Uterus (tissue), 2 donors: Measurements from ENCODE around the gene HCK.

Experiments used
- CTCF ChIP-seq, 4 experiments: fragments of 200-600 bp in 2 of 4; fragments of 450-650 bp in 2 of 4; sonication (generic) in 2 of 4; IDR thresholded peaks; one replicate each; pipeline ENCODE4 v1.5.1; 2016 to 2019; ENCODE audit warnings: antibody characterized with exemption in 4 of 4, mild to moderate bottlenecking in 2 of 4, moderate library complexity in 1 of 4
- POLR2A ChIP-seq, 2 donors: fragments of 450-650 bp; IDR thresholded peaks; one replicate each; pipeline ENCODE4 v1.6.1; 2016; ENCODE audit warnings: antibody characterized with exemption in 2 of 2, mild to moderate bottlenecking in 1 of 2, moderate library complexity in 1 of 2

GRCh38 chr20:32006841-32007786, 44.9 kb upstream of the HCK start:
- TF ChIP-seq CTCF (IDR thresholded peaks at IDR 0.05) (no peak), POLR2A (IDR thresholded peaks at IDR 0.05) (no peak)
